IMR-90 (cell line): ENCODE data around the gene TTC24. TPM values are rescaled to one million over a fixed set of nuclear protein-coding genes. Genes with fewer than 3 reads are reported as not detected.

Experiments used
- ATAC-seq: fragments of 200-7000 bp; cut with Tn5 transposase; 2 replicates; pipeline ENCODE4 v1.9.1; 2020; ENCODE audit warnings: low read depth, mild to moderate bottlenecking, moderate library complexity
- BruUV-seq: library from RNA; stranded (reverse); fragments of 400-500 nt; replicated peaks from 2 replicates; lab custom pipeline; 2021; lab: Mats Ljungman, UMichigan
- CTCF ChIA-PET: fragments of 300-600 bp; formaldehyde crosslinking; extraction: SDS; loops from one replicate; lab custom pipeline; 2021; ENCODE audit warnings: antibody characterized with exemption; lab: Yijun Ruan, JAX
- POLR2A ChIA-PET: fragments of 300-600 bp; sonication (Branson Sonifier 250); formaldehyde crosslinking; loops from one replicate; lab custom pipeline; 2022; ENCODE audit warnings: antibody characterized with exemption; ENCODE audit not compliant: unreplicated experiment; lab: Charles Lee
- DNase-seq: peaks from one replicate; pipeline ENCODE4 v3.0.0; 2013
- H2AFZ ChIP-seq: replicated peaks from 2 replicates; pipeline ENCODE3; 2013; ENCODE audit warnings: low read length, mild to moderate bottlenecking; ENCODE audit not compliant: poor library complexity
- H2AK5ac ChIP-seq: 2 replicates; pipeline ENCODE4 v1.6.1; 2013; ENCODE audit warnings: low read depth, low read length, inconsistent platforms
- H2AK9ac ChIP-seq: replicated peaks from 2 replicates; pipeline ENCODE3; 2013; ENCODE audit warnings: mild to moderate bottlenecking, low read depth, low read length, moderate library complexity; ENCODE audit not compliant: poor library complexity
- H2BK120ac ChIP-seq: 2 replicates; pipeline ENCODE4 v1.6.1; 2013; ENCODE audit warnings: low read depth, low read length, inconsistent platforms
- H2BK15ac ChIP-seq: 3 replicates; pipeline ENCODE4 v1.6.1; 2013; ENCODE audit warnings: low read depth, low read length, inconsistent platforms
- H2BK20ac ChIP-seq: 2 replicates; pipeline ENCODE4 v1.6.1; 2013; ENCODE audit warnings: low read depth, mild to moderate bottlenecking, inconsistent platforms, low read length, moderate library complexity
- H2BK5ac ChIP-seq: 2 replicates; pipeline ENCODE4 v1.6.1; 2013; ENCODE audit warnings: mild to moderate bottlenecking, low read depth, low read length, inconsistent platforms; ENCODE audit not compliant: poor library complexity, severe bottlenecking
- H3K14ac ChIP-seq: replicated peaks from 2 replicates; pipeline ENCODE4 v1.6.1; 2013; ENCODE audit warnings: low read depth, low read length, inconsistent platforms
- H3K18ac ChIP-seq: 2 replicates; pipeline ENCODE4 v1.6.1; 2013; ENCODE audit warnings: low read depth, low read length, control low read depth
- H3K23ac ChIP-seq: 2 replicates; pipeline ENCODE4 v1.6.1; 2013; ENCODE audit warnings: low read depth, low read length, inconsistent platforms
- H3K27ac ChIP-seq: 2 replicates; pipeline ENCODE4 v1.5.1; 2013; ENCODE audit warnings: mild to moderate bottlenecking, control low read depth, low read length; ENCODE audit not compliant: insufficient read depth
- H3K27me3 ChIP-seq: 2 replicates; pipeline ENCODE4 v1.6.1; 2013; ENCODE audit warnings: low read length; ENCODE audit not compliant: control insufficient read depth, insufficient read depth
- H3K36me3 ChIP-seq: 2 replicates; pipeline ENCODE4 v1.6.1; 2013; ENCODE audit warnings: low read length, mixed read lengths; ENCODE audit not compliant: control insufficient read depth, insufficient read depth
- H3K4ac ChIP-seq: 2 replicates; pipeline ENCODE4 v1.6.1; 2013; ENCODE audit warnings: low read depth, low read length, inconsistent platforms
- H3K4me1 ChIP-seq: 2 replicates; pipeline ENCODE4 v1.6.1; 2013; ENCODE audit warnings: low read length, mixed read lengths; ENCODE audit not compliant: control insufficient read depth, insufficient read depth
- H3K4me2 ChIP-seq: 2 replicates; pipeline ENCODE4 v1.6.1; 2013; ENCODE audit warnings: low read depth, mild to moderate bottlenecking, control low read depth, low read length, moderate library complexity
- H3K4me3 ChIP-seq: 2 replicates; pipeline ENCODE4 v1.5.1; 2013; ENCODE audit warnings: low read depth, mild to moderate bottlenecking, control low read depth, low read length, moderate library complexity; ENCODE audit not compliant: insufficient read depth
- H3K56ac ChIP-seq: 2 replicates; pipeline ENCODE4 v1.6.1; 2013; ENCODE audit warnings: low read length, inconsistent platforms; ENCODE audit not compliant: insufficient read depth; ENCODE audit errors: extremely low read depth
- H3K79me1 ChIP-seq, 2 experiments: 2 replicates each; pipeline ENCODE4 v1.6.1; 2013; ENCODE audit warnings: low read length in 2 of 2, inconsistent platforms in 1 of 2, low read depth in 1 of 2
- H3K9ac ChIP-seq: 2 replicates; pipeline ENCODE4 v1.6.1; 2013; ENCODE audit warnings: low read depth, low read length, control low read depth
- H3K9me1 ChIP-seq: 2 replicates; pipeline ENCODE4 v1.6.1; 2013; ENCODE audit warnings: low read length, inconsistent platforms; ENCODE audit not compliant: insufficient read depth
- H3K9me3 ChIP-seq: 2 replicates; pipeline ENCODE4 v1.6.1; 2013; ENCODE audit warnings: low read length; ENCODE audit not compliant: control insufficient read depth, insufficient read depth
- H4K20me1 ChIP-seq: 2 replicates; pipeline ENCODE4 v1.6.1; 2013; ENCODE audit warnings: low read length, inconsistent platforms; ENCODE audit not compliant: insufficient read depth
- H4K5ac ChIP-seq: 2 replicates; pipeline ENCODE4 v1.6.1; 2013; ENCODE audit warnings: mild to moderate bottlenecking, low read depth, low read length, control low read depth
- H4K8ac ChIP-seq, 2 experiments: 2 replicates each; pipeline ENCODE4 v1.6.1; 2013; ENCODE audit warnings: low read depth in 2 of 2, low read length in 2 of 2, control low read depth in 1 of 2, inconsistent platforms in 1 of 2
- H4K91ac ChIP-seq: 2 replicates; pipeline ENCODE4 v1.6.1; 2013; ENCODE audit warnings: low read depth, low read length, inconsistent platforms; ENCODE audit not compliant: insufficient read depth
- CHD1 ChIP-seq: IDR thresholded peaks from 2 replicates; pipeline ENCODE4 v1.6.1; 2012; ENCODE audit warnings: low read depth, low read length, improper control_type of control experiment
- MAFK ChIP-seq: IDR thresholded peaks from 2 replicates; pipeline ENCODE4 v1.6.1; 2012; ENCODE audit warnings: low read depth, low read length, improper control_type of control experiment
- MAZ ChIP-seq: IDR thresholded peaks from 2 replicates; pipeline ENCODE4 v1.6.1; 2012; ENCODE audit warnings: low read depth, mild to moderate bottlenecking, low read length, improper control_type of control experiment, moderate library complexity, borderline replicate concordance
- POLR2A ChIP-seq: IDR thresholded peaks from 2 replicates; pipeline ENCODE4 v1.6.1; 2012; ENCODE audit warnings: mild to moderate bottlenecking, low read depth, low read length
- RFX5 ChIP-seq: IDR thresholded peaks from 2 replicates; pipeline ENCODE4 v1.8.0; 2012; ENCODE audit warnings: low read depth, mild to moderate bottlenecking, low read length, moderate library complexity
- SMC3 ChIP-seq: fragments of 150-350 bp; IDR thresholded peaks from 2 replicates; pipeline ENCODE4 v1.6.1; 2016; ENCODE audit warnings: low read depth, mild to moderate bottlenecking, antibody characterized with exemption, low read length, moderate library complexity
- WGBS, 2 experiments: methylation state at CpG; one replicate each; pipeline versions ENCODE4 v1.1.5 to v1.1.7; 2013; ENCODE audit warnings: missing lambda C conversion rate in 2 of 2; ENCODE audit not compliant: insufficient read length in 1 of 2; ENCODE audit errors: extremely low coverage in 2 of 2; 5-methylcytosine and 5-hydroxymethylcytosine counted together
- dilution Hi-C: fragments of 300-500 bp; cut with HindIII; formaldehyde crosslinking; loops from one replicate; pipeline ENCODE4 v1.14.3; 2018; ENCODE audit warnings: low sequenced_read_pairs; ENCODE audit not compliant: unreplicated experiment
- in situ Hi-C: fragments of 300-500 bp; cut with MboI; formaldehyde crosslinking; loops from 3 replicates; pipeline ENCODE4 v1.14.3; 2019; ENCODE audit warnings: low sequenced_read_pairs, inconsistent platforms, mixed read lengths
- intact Hi-C: fragments of 100-400 bp; cut with micrococcal nuclease; formaldehyde crosslinking; loops from 2 replicates; pipeline ENCODE4 v1.10.0; 2022
- polyA plus RNA-seq, 3 experiments: library from polyadenylated mRNA; depleted of rRNA; stranded (reverse); fragments of >200 nt; gene quantifications; 2 replicates each; pipeline ENCODE4 v1.2.3, GENCODE V29; 2012; ENCODE audit warnings: low replicate concordance in 1 of 3
- total RNA-seq: library from RNA; depleted of rRNA; stranded (reverse); fragments of >200 nt; gene quantifications from 2 replicates; pipeline ENCODE4 v1.2.3, GENCODE V29; 2012
- TF ChIP-seq, protein P1 (sequence below): conservative IDR thresholded peaks from 2 replicates; pipeline ENCODE4 v1.5.1; 2012; ENCODE audit warnings: mild to moderate bottlenecking, low read depth, low read length, improper control_type of control experiment
- TF ChIP-seq, protein P2 (sequence below): fragments of 150-350 bp; IDR thresholded peaks from 2 replicates; pipeline ENCODE4 v1.6.1; 2016; ENCODE audit warnings: low read depth, mild to moderate bottlenecking, low read length, moderate library complexity, borderline replicate concordance

The TTC24 gene
- total and polyA plus RNA-seq, 2 of the 4 experiments (the other 2 are of a cell fraction), result not detected

DNA sequence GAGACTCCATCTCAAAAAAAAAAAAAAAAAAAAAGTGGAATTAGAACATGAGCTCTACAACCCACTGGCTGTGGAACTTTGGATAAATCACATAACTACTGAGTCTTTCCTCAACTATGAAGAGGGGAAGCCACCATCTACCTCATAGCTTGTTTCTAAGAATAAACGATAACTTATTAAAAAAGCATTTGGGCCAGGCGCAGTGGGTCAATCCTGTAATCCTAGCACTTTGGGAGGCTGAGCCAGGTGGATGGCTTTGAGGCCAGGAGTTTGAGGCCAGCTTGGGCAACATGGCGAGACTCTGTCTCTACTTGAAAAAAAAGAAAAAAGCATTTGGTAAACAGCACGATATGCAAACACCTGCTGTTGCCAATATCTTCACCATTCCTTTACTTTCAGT is 47.1 kb upstream of the TTC24 start:
- no peak overlapping the region for H3K9ac ChIP-seq
- H3K27me3 ChIP-seq, result no peaks in the 10 kb centered on the region
- no peaks in the 10 kb centered on the region for H4K20me1 ChIP-seq
- no peak overlapping the region for H3K14ac ChIP-seq
- no peak overlapping the region for H4K5ac ChIP-seq
- CTCF ChIA-PET, result no interaction called here
- DNase-seq (no peak), ATAC-seq (no peak)
- 0 out of 2 replicates have a peak, but pooled peaks cover 3% of the 10 kb centered on the region for H3K9me1 ChIP-seq
- H2BK5ac ChIP-seq, result no peak overlapping the region
- H3K4me1 ChIP-seq, result no peaks in the 10 kb centered on the region
- H3K23ac ChIP-seq, result no peak overlapping the region
- H3K56ac ChIP-seq, result no peak overlapping the region
- intact Hi-C loops (no loop called here), in situ Hi-C loops (no loop called here), dilution Hi-C loops (no loop called here)
- no CpG with 5 or more reads among the region's 4 CpGs for WGBS, 2 experiments
- H3K4ac ChIP-seq, result no peak overlapping the region
- H4K8ac ChIP-seq, result no peak overlapping the region
- H3K36me3 ChIP-seq, result peaks cover 27% of the 10 kb centered on the region
- 0 out of 4 replicates have a peak, but pooled peaks cover 0 to 3% of the 10 kb centered on the region in 2 experiments for H3K79me1 ChIP-seq
- no TSS peak for BruUV-seq
- H3K4me2 ChIP-seq, result no peak overlapping the region
- H3K4me3 ChIP-seq, result no peak overlapping the region
- H3K18ac ChIP-seq, result no peak overlapping the region
- TF ChIP-seq RFX5 (no peak), MAZ (no peak), SMC3 (no peak), MAFK (no peak), CHD1 (no peak), POLR2A (no peak)
- TF ChIP-seq, protein P1, sequence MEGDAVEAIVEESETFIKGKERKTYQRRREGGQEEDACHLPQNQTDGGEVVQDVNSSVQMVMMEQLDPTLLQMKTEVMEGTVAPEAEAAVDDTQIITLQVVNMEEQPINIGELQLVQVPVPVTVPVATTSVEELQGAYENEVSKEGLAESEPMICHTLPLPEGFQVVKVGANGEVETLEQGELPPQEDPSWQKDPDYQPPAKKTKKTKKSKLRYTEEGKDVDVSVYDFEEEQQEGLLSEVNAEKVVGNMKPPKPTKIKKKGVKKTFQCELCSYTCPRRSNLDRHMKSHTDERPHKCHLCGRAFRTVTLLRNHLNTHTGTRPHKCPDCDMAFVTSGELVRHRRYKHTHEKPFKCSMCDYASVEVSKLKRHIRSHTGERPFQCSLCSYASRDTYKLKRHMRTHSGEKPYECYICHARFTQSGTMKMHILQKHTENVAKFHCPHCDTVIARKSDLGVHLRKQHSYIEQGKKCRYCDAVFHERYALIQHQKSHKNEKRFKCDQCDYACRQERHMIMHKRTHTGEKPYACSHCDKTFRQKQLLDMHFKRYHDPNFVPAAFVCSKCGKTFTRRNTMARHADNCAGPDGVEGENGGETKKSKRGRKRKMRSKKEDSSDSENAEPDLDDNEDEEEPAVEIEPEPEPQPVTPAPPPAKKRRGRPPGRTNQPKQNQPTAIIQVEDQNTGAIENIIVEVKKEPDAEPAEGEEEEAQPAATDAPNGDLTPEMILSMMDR, result no peak
- TF ChIP-seq, protein P2, sequence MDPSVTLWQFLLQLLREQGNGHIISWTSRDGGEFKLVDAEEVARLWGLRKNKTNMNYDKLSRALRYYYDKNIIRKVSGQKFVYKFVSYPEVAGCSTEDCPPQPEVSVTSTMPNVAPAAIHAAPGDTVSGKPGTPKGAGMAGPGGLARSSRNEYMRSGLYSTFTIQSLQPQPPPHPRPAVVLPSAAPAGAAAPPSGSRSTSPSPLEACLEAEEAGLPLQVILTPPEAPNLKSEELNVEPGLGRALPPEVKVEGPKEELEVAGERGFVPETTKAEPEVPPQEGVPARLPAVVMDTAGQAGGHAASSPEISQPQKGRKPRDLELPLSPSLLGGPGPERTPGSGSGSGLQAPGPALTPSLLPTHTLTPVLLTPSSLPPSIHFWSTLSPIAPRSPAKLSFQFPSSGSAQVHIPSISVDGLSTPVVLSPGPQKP, result no peak
- POLR2A ChIA-PET, result no interaction called here
- H3K27ac ChIP-seq, result no peak overlapping the region
- H4K91ac ChIP-seq, result no peak overlapping the region
- H2BK15ac ChIP-seq, result no peak overlapping the region
- no peak overlapping the region for H2AFZ ChIP-seq
- no peak overlapping the region for H2AK5ac ChIP-seq
- H2BK20ac ChIP-seq, result no peak overlapping the region
- no peak overlapping the region for H2BK120ac ChIP-seq
- H3K9me3 ChIP-seq, result no peaks in the 10 kb centered on the region
- H2AK9ac ChIP-seq, result no peak overlapping the region
